Keratinocyte (primary cell): ENCODE results near the gene OR52K2. TPM values are rescaled to one million over a fixed set of nuclear protein-coding genes. Genes with fewer than 3 reads are reported as not detected.

Experiments used
- DNase-seq: peaks from one replicate; pipeline ENCODE4 v3.0.0-alpha.2; 2011; ENCODE audit warnings: low read depth, missing footprints, low spot score
- FAIRE-seq: peaks from 2 replicates; lab custom pipeline; 2011; peaks lifted over from hg19 to GRCh38; lab: Jason Lieb, UNC
- H2AFZ ChIP-seq: 2 replicates; pipeline ENCODE4 v1.6.0; 2012; ENCODE audit warnings: low read length, control low read depth, inconsistent platforms; ENCODE audit not compliant: control insufficient read depth
- H3K27ac ChIP-seq: 2 replicates; pipeline ENCODE4 v1.5.1; 2011; ENCODE audit warnings: low read length; ENCODE audit not compliant: control insufficient read depth, insufficient read depth
- H3K27me3 ChIP-seq: 3 replicates; pipeline ENCODE4 v1.6.0; 2011; ENCODE audit warnings: low read length; ENCODE audit not compliant: control insufficient read depth, insufficient read depth; ENCODE audit errors: extremely low read depth
- H3K36me3 ChIP-seq, 2 experiments: 2 replicates in 1 of 2; 3 replicates in 1 of 2; pipeline ENCODE4 v1.5.1; 2011; ENCODE audit warnings: low read length in 2 of 2, mild to moderate bottlenecking in 1 of 2; ENCODE audit not compliant: control insufficient read depth in 2 of 2, insufficient read depth in 2 of 2; ENCODE audit errors: extremely low read depth in 1 of 2
- H3K4me1 ChIP-seq: 3 replicates; pipeline ENCODE4 v1.5.1; 2011; ENCODE audit warnings: low read length; ENCODE audit not compliant: control insufficient read depth, insufficient read depth; ENCODE audit errors: extremely low read depth
- H3K4me2 ChIP-seq: 3 replicates; pipeline ENCODE4 v1.6.0; 2011; ENCODE audit warnings: low read depth, low read length; ENCODE audit not compliant: control insufficient read depth, insufficient read depth; ENCODE audit errors: extremely low read depth
- H3K4me3 ChIP-seq, 3 experiments: fragments of 200-600 bp in 1 of 3; sonication (generic) in 1 of 3; 2 replicates in 2 of 3; 3 replicates in 1 of 3; pipeline ENCODE4 v1.5.1; 2011 to 2016; ENCODE audit warnings: low read length in 3 of 3, mild to moderate bottlenecking in 3 of 3, control low read depth in 2 of 3, inconsistent platforms in 1 of 3, low read depth in 1 of 3, mixed read lengths in 1 of 3, mixed run types in 1 of 3, moderate library complexity in 1 of 3; ENCODE audit not compliant: control insufficient read depth in 2 of 3, insufficient read depth in 2 of 3; ENCODE audit errors: extremely low read depth in 1 of 3
- H3K79me2 ChIP-seq: 2 replicates; pipeline ENCODE4 v1.6.0; 2012; ENCODE audit warnings: low read length; ENCODE audit not compliant: control insufficient read depth, insufficient read depth
- H3K9ac ChIP-seq: 3 replicates; pipeline ENCODE4 v1.6.0; 2011; ENCODE audit warnings: low read length; ENCODE audit not compliant: control insufficient read depth, insufficient read depth; ENCODE audit errors: extremely low read depth
- H3K9me1 ChIP-seq: 3 replicates; pipeline ENCODE4 v1.6.0; 2011; ENCODE audit warnings: low read length; ENCODE audit not compliant: control insufficient read depth, insufficient read depth; ENCODE audit errors: extremely low read depth
- H3K9me3 ChIP-seq: 2 replicates; pipeline ENCODE4 v1.5.1; 2012; ENCODE audit warnings: low read depth, low read length; ENCODE audit not compliant: control insufficient read depth
- H4K20me1 ChIP-seq: 3 replicates; pipeline ENCODE4 v1.6.0; 2011; ENCODE audit warnings: low read length; ENCODE audit not compliant: control insufficient read depth, insufficient read depth; ENCODE audit errors: extremely low read depth
- EZH2 ChIP-seq: IDR thresholded peaks from one replicate; pipeline ENCODE4 v1.6.1; 2012; ENCODE audit warnings: inconsistent platforms, mild to moderate bottlenecking, low read length, moderate library complexity
- dilution Hi-C: fragments of 300-500 bp; cut with MboI; formaldehyde crosslinking; loops from one replicate; pipeline ENCODE4 v1.7.0; 2020; ENCODE audit warnings: low sequenced_read_pairs; ENCODE audit not compliant: extremely low pct_ligation_motif_present
- polyA plus RNA-seq, 5 experiments: library from polyadenylated mRNA; depleted of rRNA in 3 of 5; stranded (reverse) in 3 of 5; stranded (forward) in 1 of 5; unstranded in 1 of 5; fragments of >200 nt; gene quantifications; 1 replicate in 1 of 5; 2 replicates in 3 of 5; 3 replicates in 1 of 5; pipeline versions ENCODE4 v1.2.1 to v1.2.3, GENCODE V29; 2011 to 2012; ENCODE audit warnings: missing spikeins in 2 of 5, low read depth in 1 of 5, low replicate concordance in 1 of 5
- TF ChIP-seq, protein P1 (sequence below), 3 experiments: IDR thresholded peaks in 1 of 3; conservative IDR thresholded peaks in 1 of 3; optimal IDR thresholded peaks in 1 of 3; 2 replicates in 2 of 3; 3 replicates in 1 of 3; pipeline versions ENCODE3 to v1.5.1; 2011; ENCODE audit warnings: low read length in 3 of 3, mild to moderate bottlenecking in 3 of 3, moderate library complexity in 2 of 3, control low read depth in 1 of 3, inconsistent platforms in 1 of 3; ENCODE audit not compliant: insufficient read depth in 2 of 3; ENCODE audit errors: extremely low read depth in 1 of 3

Gene OR52K2
- polyA plus RNA-seq, 1 donor (not counting 4 experiments of a cell fraction or from before 2014, with no cell fraction given): not detected

DNA sequence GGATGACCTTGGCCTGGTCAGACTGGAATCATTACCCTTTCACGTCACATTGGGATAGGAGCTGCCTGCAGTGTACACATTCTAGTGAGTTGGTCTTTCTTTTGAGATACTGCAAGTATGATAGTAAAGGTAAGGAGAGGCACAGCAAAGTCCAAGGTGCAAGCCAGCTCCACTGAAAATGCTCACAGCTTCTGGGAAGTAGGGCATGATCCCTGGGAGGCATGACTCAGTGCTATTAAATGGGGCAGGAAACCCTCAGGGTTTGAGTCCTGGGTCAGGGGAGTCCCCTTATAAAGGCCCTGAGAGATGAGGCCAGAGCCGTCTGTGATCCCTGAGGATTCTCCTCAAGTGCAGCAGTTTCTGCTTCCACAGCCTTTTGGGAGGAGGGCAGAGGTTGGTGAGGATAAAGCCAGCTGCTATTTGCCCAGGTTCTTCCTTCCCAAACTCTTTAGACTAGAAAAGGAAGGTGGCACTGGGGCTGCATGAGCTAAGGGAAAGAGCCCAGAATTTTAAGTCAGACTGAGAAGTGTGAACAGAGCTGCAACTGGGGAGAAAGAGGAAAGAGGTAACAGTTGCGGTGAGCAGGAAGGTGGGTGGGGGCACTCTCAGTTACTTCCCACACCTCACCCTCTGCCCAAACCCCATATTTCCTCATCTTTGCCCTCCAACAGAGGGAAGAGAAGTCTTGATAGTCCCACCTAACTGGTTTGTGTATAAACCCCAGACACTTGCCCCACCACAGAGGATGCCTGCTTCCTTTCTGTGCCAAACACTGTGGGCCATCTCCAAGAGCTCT lies 18.9 kb downstream of the OR52K2 start:
- Histone ChIP-seq H3K27ac (no peak overlapping the region), H3K9me1 (no peaks in the 10 kb centered on the region), H3K9ac (no peak overlapping the region), H3K4me2 (no peak overlapping the region), H4K20me1 (no peaks in the 10 kb centered on the region), H3K36me3 (no peaks in the 10 kb centered on the region), H2AFZ (no peak overlapping the region), H3K4me3 (no peak overlapping the region), H3K4me1 (no peaks in the 10 kb centered on the region), H3K27me3 (no peaks in the 10 kb centered on the region), H3K79me2 (no peaks in the 10 kb centered on the region), H3K9me3 (peaks cover 4% of the 10 kb centered on the region)
- no peak for TF ChIP-seq EZH2
- TF ChIP-seq, protein P1, sequence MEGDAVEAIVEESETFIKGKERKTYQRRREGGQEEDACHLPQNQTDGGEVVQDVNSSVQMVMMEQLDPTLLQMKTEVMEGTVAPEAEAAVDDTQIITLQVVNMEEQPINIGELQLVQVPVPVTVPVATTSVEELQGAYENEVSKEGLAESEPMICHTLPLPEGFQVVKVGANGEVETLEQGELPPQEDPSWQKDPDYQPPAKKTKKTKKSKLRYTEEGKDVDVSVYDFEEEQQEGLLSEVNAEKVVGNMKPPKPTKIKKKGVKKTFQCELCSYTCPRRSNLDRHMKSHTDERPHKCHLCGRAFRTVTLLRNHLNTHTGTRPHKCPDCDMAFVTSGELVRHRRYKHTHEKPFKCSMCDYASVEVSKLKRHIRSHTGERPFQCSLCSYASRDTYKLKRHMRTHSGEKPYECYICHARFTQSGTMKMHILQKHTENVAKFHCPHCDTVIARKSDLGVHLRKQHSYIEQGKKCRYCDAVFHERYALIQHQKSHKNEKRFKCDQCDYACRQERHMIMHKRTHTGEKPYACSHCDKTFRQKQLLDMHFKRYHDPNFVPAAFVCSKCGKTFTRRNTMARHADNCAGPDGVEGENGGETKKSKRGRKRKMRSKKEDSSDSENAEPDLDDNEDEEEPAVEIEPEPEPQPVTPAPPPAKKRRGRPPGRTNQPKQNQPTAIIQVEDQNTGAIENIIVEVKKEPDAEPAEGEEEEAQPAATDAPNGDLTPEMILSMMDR (optimal IDR thresholded peaks at IDR 0.05 in 1 of 3, IDR thresholded peaks at IDR 0.05 in 1 of 3, conservative IDR thresholded peaks at IDR 0.05 in 1 of 3; ENCODE audit: extremely low read depth in 1 of 3, insufficient read depth in 2 of 3, low read length in 3 of 3): no peak
- DNase-seq (no peak), FAIRE-seq (no peak)
- dilution Hi-C loops: no loop called here

DNA sequence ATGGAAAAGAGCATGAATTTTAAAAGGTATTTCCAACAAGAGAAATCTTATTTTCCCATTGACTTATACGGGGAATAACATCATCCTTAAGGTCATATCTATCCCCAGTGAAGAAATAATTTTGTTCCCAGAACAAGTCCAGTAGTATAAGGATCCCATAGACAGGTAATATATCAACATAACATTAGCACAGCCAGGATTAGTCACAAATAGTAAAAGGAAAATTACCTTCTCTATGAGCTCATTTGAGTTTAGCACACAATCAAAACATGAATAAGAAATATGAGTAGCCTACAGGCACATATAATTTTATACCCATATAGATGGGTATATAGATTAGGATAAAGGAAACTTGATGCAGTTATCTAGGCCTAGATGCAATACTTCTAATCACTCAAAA lies 30.5 kb downstream of the OR52K2 start:
- TF ChIP-seq EZH2: no peak
- TF ChIP-seq, protein P1 (optimal IDR thresholded peaks at IDR 0.05 in 1 of 3, IDR thresholded peaks at IDR 0.05 in 1 of 3, conservative IDR thresholded peaks at IDR 0.05 in 1 of 3; ENCODE audit: extremely low read depth in 1 of 3, insufficient read depth in 2 of 3, low read length in 3 of 3): no peak
- Histone ChIP-seq H3K9ac (no peak overlapping the region), H3K27ac (no peak overlapping the region), H3K4me3 (no peak overlapping the region), H3K9me1 (no peaks in the 10 kb centered on the region), H2AFZ (no peak overlapping the region), H3K4me2 (no peak overlapping the region), H3K27me3 (no peaks in the 10 kb centered on the region), H3K79me2 (no peaks in the 10 kb centered on the region), H3K4me1 (peaks cover 29% of the 10 kb centered on the region), H4K20me1 (no peaks in the 10 kb centered on the region), H3K9me3 (no peaks in the 10 kb centered on the region), H3K36me3 (no peaks in the 10 kb centered on the region)
- DNase-seq (no peak), FAIRE-seq (no peak)
- dilution Hi-C loops: no loop called here
